Peyer's patch (tissue), 4 donors: ENCODE results near the gene ACTN4. TPM values are rescaled to one million over a fixed set of nuclear protein-coding genes. Genes with fewer than 3 reads are reported as not detected.

Experiments used
- DNase-seq, 3 donors: peaks; one replicate each; pipeline ENCODE4 v3.0.0-alpha.2; 2017 to 2019
- H3K27ac ChIP-seq, 4 donors: fragments of 200-600 bp; sonication (generic); one replicate each; pipeline ENCODE4 v1.5.1; 2016 to 2019
- H3K27me3 ChIP-seq, 2 donors: fragments of 200-600 bp; sonication (generic); one replicate each; pipeline ENCODE4 v1.5.1; 2019
- H3K36me3 ChIP-seq, 3 donors: fragments of 200-600 bp; sonication (generic); one replicate each; pipeline ENCODE4 v1.5.1; 2016 to 2019
- H3K4me1 ChIP-seq, 4 donors: fragments of 200-600 bp; sonication (generic); one replicate each; pipeline ENCODE4 v1.5.1; 2016 to 2019
- H3K4me3 ChIP-seq, 4 donors: fragments of 200-600 bp; sonication (generic); 1 replicate in 3 of 4; 2 replicates in 1 of 4; pipeline ENCODE4 v1.5.1; 2016 to 2019; ENCODE audit warnings: mild to moderate bottlenecking in 1 of 4
- H3K9me3 ChIP-seq, 4 donors: fragments of 200-600 bp; sonication (generic); one replicate each; pipeline ENCODE4 v1.5.1; 2016 to 2019; ENCODE audit warnings: mild to moderate bottlenecking in 1 of 4
- POLR2A ChIP-seq, 2 donors: fragments of 450-650 bp; IDR thresholded peaks; one replicate each; pipeline ENCODE4 v1.5.1; 2017; ENCODE audit warnings: antibody characterized with exemption in 2 of 2, mild to moderate bottlenecking in 2 of 2, moderate library complexity in 2 of 2
- total RNA-seq, 4 donors: library from RNA; depleted of rRNA; stranded (reverse); fragments of >200 nt; gene quantifications; one replicate each; pipeline ENCODE4 v1.1.0, GENCODE V29; 2016
- TF ChIP-seq, protein P1 (sequence below), 6 experiments: fragments of 450-650 bp in 4 of 6; fragments of 200-600 bp in 2 of 6; sonication (generic) in 1 of 6; IDR thresholded peaks; one replicate each; pipeline ENCODE4 v1.5.1; 2017 to 2019; ENCODE audit warnings: antibody characterized with exemption in 6 of 6, mild to moderate bottlenecking in 3 of 6, moderate library complexity in 1 of 6

ACTN4 gene
- total RNA-seq, 4 donors from 2014 or later, result 360 to 1,049 (median 814) TPM

DNA sequence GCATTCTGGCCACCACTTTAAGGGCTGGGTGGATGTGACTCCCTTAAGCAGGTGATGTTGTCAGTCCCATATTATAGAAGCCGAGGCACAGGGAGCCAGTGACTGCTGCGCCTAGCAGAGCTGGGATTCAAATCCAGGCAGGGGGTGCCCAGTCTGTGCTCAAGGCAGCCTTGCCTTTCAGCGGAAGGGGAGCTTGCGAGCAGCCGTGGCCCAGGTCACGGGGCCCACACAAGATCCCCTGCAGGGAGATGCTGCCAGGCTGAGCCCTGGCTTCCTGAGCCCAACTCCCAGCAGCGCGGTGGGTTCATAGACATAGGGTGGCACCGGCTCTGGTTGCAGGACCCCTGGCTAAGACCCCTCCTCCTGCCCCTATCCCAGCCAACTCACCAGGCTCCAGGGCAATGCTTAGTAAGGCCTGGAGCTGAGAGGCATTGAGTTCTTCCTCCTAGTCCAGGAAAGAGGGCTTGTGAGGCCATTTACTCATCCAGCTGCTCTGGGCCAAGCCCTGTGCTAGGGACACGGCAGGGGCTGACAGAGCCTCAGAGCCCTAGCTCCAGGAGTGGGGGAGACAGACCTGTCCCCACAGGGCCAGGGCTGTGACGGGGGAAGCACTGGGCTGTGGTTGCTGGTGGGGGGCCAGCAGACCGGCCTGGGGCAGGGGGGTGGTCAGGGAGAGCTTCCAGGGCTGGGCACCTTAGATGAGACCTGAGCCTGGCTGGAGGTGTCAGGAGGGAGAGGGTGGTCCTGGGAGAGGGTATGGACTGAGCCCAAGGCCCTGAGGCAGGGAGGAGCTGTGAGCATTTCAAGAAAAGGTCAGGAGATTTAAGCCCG, 87.2 kb downstream of the ACTN4 start:
- Histone ChIP-seq H3K27ac (peak overlapping the region; percentile 71 to 87 (median 78)), H3K9me3 (no peaks in the 10 kb centered on the region), H3K4me1 (peaks cover 3 to 58% (median 18%) of the 10 kb centered on the region in 4 donors), H3K27me3 (no peaks in the 10 kb centered on the region), H3K4me3 (peak overlapping the region; percentile 18 to 54 (median 36)), H3K36me3 (peaks cover 0 to 18% (median 0%) of the 10 kb centered on the region in 3 donors)
- TF ChIP-seq POLR2A (IDR thresholded peaks at IDR 0.05), result no peak
- TF ChIP-seq, protein P1, sequence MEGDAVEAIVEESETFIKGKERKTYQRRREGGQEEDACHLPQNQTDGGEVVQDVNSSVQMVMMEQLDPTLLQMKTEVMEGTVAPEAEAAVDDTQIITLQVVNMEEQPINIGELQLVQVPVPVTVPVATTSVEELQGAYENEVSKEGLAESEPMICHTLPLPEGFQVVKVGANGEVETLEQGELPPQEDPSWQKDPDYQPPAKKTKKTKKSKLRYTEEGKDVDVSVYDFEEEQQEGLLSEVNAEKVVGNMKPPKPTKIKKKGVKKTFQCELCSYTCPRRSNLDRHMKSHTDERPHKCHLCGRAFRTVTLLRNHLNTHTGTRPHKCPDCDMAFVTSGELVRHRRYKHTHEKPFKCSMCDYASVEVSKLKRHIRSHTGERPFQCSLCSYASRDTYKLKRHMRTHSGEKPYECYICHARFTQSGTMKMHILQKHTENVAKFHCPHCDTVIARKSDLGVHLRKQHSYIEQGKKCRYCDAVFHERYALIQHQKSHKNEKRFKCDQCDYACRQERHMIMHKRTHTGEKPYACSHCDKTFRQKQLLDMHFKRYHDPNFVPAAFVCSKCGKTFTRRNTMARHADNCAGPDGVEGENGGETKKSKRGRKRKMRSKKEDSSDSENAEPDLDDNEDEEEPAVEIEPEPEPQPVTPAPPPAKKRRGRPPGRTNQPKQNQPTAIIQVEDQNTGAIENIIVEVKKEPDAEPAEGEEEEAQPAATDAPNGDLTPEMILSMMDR (IDR thresholded peaks at IDR 0.05), result no peak
- DNase-seq, result peak; percentile 66 to 81 (median 71)

DNA sequence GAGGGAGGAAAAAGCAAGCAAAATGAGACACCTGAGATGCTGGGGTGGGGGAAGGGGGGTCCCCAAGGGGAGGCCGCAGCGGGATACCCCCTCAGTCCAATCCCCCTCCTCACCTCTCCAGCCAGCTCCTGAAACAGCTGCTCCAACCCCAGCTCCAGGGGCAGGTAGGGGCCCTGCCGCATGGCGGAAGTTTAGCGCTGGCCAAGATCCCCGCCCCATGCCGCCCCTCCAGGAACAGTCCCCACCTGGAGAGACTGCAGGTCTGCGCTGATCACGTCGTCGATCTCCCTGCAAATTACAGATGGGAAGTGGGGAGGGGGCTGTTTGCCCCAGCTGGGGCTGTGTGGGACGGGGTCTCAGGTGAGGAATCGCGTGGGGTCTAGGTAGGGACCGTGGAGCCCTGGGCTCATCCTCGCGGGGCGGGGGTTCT, 87.8 kb downstream of the ACTN4 start:
- peak overlapping the region; percentile 71 to 87 (median 78) for H3K27ac ChIP-seq
- no peaks in the 10 kb centered on the region for H3K9me3 ChIP-seq
- peaks cover 0 to 12% (median 0%) of the 10 kb centered on the region in 3 donors for H3K36me3 ChIP-seq
- peak overlapping the region; percentile 18 to 54 (median 36) for H3K4me3 ChIP-seq
- no peaks in the 10 kb centered on the region for H3K27me3 ChIP-seq
- TF ChIP-seq POLR2A (IDR thresholded peaks at IDR 0.05), result peak in 1 of 2 donors; percentile 36
- TF ChIP-seq, protein P1 (IDR thresholded peaks at IDR 0.05), result no peak
- DNase-seq, result peak in 2 of 3 donors; percentile 51 to 78
- peaks cover 3 to 53% (median 18%) of the 10 kb centered on the region in 4 donors for H3K4me1 ChIP-seq

DNA sequence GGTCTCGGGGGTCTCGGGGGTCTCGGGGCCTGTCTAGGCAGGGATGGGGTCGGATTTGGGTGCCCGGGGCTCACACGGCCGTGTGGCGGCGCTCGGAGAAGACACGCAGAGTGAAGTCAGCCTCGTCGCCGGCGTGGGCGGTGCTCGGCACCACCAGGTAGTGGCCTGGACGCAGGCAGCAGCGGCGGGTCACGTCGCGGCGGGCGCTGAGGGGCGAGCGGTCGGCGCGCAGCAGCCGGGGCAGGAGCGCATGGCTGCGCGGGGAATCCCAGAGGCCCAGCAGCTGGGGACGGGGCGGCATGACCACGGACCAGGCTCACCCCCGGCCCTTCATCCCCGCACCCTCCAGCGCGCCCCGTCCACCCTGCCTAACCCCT, 88.6 kb downstream of the ACTN4 start:
- DNase-seq, result peak; percentile 63 to 83 (median 80)
- peak overlapping the region; percentile 32 to 91 (median 71) for H3K27ac ChIP-seq
- no peak for TF ChIP-seq POLR2A (IDR thresholded peaks at IDR 0.05)
- H3K4me1 ChIP-seq, result peaks cover 3 to 46% (median 18%) of the 10 kb centered on the region in 4 donors
- no peaks in the 10 kb centered on the region for H3K9me3 ChIP-seq
- peak overlapping the region; percentile 36 to 63 (median 53) for H3K4me3 ChIP-seq
- H3K36me3 ChIP-seq, result peaks cover 0 to 4% (median 0%) of the 10 kb centered on the region in 3 donors
- H3K27me3 ChIP-seq, result no peaks in the 10 kb centered on the region

DNA sequence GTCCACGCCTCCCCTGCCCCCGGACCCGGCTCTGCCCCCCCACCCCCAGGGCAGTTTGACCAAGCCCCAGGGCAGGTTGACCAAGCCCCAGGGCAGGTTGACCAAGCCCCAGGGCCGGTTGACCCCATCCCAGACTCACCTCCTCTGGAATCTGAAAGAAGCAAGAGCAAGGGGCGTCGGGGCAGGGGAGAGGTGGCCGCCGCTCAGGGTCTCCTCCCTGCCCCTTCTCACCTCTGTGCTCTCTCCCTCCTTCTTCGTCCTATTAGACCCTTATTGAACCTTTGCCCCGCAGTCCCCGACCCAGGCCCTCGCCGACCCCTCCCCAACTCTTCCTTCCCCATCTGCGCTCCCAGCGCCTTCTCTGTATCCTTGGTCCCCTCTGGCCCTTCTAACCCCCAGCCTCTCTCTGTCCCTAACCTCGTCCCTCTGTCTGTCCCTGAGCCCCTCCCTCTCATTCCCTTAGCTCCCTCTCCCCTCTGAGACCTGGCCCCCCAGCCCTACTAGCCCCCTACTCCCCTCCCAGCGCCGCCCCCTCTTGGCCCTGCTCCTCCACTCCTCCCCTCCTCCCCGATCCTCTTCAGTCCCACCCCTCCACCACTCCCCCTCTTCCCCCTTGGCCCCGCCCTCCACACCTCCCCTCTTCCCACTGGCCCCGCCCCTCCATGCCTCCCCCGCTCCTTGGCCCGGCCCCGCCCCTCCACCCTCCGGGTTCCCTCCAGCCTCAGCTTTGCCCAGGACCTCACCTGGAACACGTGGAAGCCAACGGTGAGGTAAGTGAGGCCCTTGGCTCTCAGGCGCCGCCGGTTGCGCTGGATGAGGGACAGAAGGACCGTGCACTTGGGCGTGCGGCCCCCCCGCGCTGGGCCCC, 89.2 kb downstream of the ACTN4 start:
- H3K27me3 ChIP-seq, result no peaks in the 10 kb centered on the region
- H3K4me1 ChIP-seq, result peaks cover 3 to 39% (median 18%) of the 10 kb centered on the region in 4 donors
- DNase-seq, result peak; percentile 77 to 93 (median 82)
- no peaks in the 10 kb centered on the region for H3K36me3 ChIP-seq
- H3K4me3 ChIP-seq, result peak overlapping the region; percentile 36 to 63 (median 53)
- peak overlapping the region; percentile 32 to 91 (median 71) for H3K27ac ChIP-seq
- no peak for TF ChIP-seq POLR2A (IDR thresholded peaks at IDR 0.05)
- TF ChIP-seq, protein P1 (IDR thresholded peaks at IDR 0.05), result no peak
- H3K9me3 ChIP-seq, result no peaks in the 10 kb centered on the region

DNA sequence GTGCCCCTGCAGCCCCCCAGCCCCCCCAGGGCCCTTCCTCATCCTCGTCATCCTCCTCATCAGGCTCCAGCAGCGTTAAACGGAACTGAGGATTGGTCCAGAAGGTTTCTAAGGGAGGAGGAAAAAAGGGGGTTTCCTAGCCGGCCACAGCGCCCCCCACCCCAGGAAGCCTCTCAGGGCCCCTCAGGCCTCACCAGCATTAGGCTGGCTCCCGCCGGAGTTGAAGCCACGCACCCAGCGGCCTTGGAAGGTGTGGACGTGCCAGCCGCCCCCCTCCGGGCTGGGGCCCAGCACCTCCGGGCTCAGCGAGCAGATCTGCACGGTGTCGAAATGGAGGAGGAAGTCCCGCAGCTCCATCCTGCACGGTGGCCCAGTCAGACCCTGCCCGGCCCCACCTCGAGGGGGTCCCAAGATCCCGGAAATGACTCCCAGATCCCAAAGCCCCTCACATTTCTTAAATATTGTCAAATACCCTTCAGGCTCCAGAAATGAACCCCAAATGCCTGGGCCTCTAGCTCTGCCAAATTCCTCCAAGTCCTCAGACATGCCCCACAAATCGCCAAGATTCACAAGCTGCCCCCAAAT, 89.9 kb downstream of the ACTN4 start:
- no peak for TF ChIP-seq POLR2A (IDR thresholded peaks at IDR 0.05)
- TF ChIP-seq, protein P1 (IDR thresholded peaks at IDR 0.05), result no peak
- Histone ChIP-seq H3K27ac (peak overlapping the region in 2 of 4 donors; percentile 13 to 35), H3K36me3 (no peaks in the 10 kb centered on the region), H3K27me3 (no peaks in the 10 kb centered on the region), H3K9me3 (no peaks in the 10 kb centered on the region), H3K4me1 (peaks cover 3 to 34% (median 18%) of the 10 kb centered on the region in 4 donors), H3K4me3 (peak overlapping the region in 3 of 4 donors; percentile 17 to 63 (median 57))
- DNase-seq, result peak in 1 of 3 donors; percentile 52
